Heart left ventricle (tissue), 16 donors: ENCODE results near the gene CSTB. TPM values are rescaled to one million over a fixed set of nuclear protein-coding genes. Genes with fewer than 3 reads are reported as not detected.

Source experiments
- ATAC-seq, 4 donors: fragments of 200-7000 bp; cut with Tn5 transposase; one replicate each; pipeline ENCODE4 v1.9.1; 2020 to 2022; ENCODE audit warnings: moderate library complexity in 4 of 4, mild to moderate bottlenecking in 3 of 4, moderate number of reproducible peaks in 1 of 4
- DNase-seq, 5 donors: peaks; one replicate each; pipeline ENCODE4 v3.0.0-alpha.2; 2020
- H3K27ac ChIP-seq, 12 donors: fragments of 200-600 bp; sonication (generic) in 4 of 12; one replicate each; pipeline versions ENCODE4 v1.5.0 to v1.8.0; 2016 to 2022; ENCODE audit warnings: mild to moderate bottlenecking in 2 of 12
- H3K27me3 ChIP-seq, 9 donors: fragments of 200-600 bp; sonication (generic) in 2 of 9; one replicate each; pipeline versions ENCODE4 v1.5.1 to v1.8.0; 2016 to 2022; ENCODE audit warnings: mild to moderate bottlenecking in 3 of 9
- H3K36me3 ChIP-seq, 9 donors: fragments of 200-600 bp; sonication (generic) in 2 of 9; one replicate each; pipeline versions ENCODE4 v1.5.0 to v1.8.0; 2018 to 2022; ENCODE audit warnings: mild to moderate bottlenecking in 2 of 9
- H3K4me1 ChIP-seq, 12 donors: fragments of 200-600 bp; sonication (generic) in 4 of 12; one replicate each; pipeline versions ENCODE4 v1.5.0 to v1.8.0; 2016 to 2022; ENCODE audit warnings: mild to moderate bottlenecking in 3 of 12
- H3K4me3 ChIP-seq, 12 donors: fragments of 200-600 bp; sonication (generic) in 4 of 12; one replicate each; pipeline versions ENCODE4 v1.5.0 to v1.8.0; 2017 to 2022; ENCODE audit warnings: mild to moderate bottlenecking in 9 of 12, moderate library complexity in 4 of 12
- H3K9me3 ChIP-seq, 12 donors: fragments of 200-600 bp; sonication (generic) in 4 of 12; one replicate each; pipeline versions ENCODE4 v1.5.0 to v1.8.0; 2016 to 2022; ENCODE audit warnings: mild to moderate bottlenecking in 1 of 12
- POLR2A ChIP-seq, 2 donors: fragments of 450-650 bp; IDR thresholded peaks; one replicate each; pipeline ENCODE4 v1.6.1; 2017; ENCODE audit warnings: antibody characterized with exemption in 2 of 2, mild to moderate bottlenecking in 2 of 2, moderate library complexity in 2 of 2
- WGBS, 4 donors: extraction: QIAGEN DNeasy Blood & Tissue Kit in 2 of 4; methylation state at CpG; one replicate each; pipeline versions ENCODE4 v1.1.5 to v1.1.7; 2013 to 2018; 5-methylcytosine and 5-hydroxymethylcytosine counted together
- intact Hi-C, 10 donors: fragments of 100-400 bp; cut with DNase I; formaldehyde crosslinking; loops; one replicate each; pipeline versions ENCODE4 v1.11.1 to v1.14.2; 2022
- polyA plus RNA-seq, 2 donors: library from polyadenylated mRNA; stranded (reverse); fragments of 200-250 nt; gene quantifications; one replicate each; pipeline ENCODE4 v1.2.3, GENCODE V29; 2013
- total RNA-seq, 9 donors: library from RNA; depleted of rRNA in 2 of 9; stranded (reverse); fragments of >200 nt in 2 of 9; fragmentation: NEBNext Ultra II Directional in 3 of 9; extraction: Animal tissue kit (Norgen Biotek cat#: 25700) in 3 of 9; gene quantifications; one replicate each; pipeline versions ENCODE4 v1.1.0 to v1.2.4, GENCODE V29; 2016 to 2023
- TF ChIP-seq, protein P1 (sequence below), 12 donors: fragments of 200-600 bp; sonication (generic) in 4 of 12; IDR thresholded peaks; one replicate each; pipeline versions ENCODE4 v1.5.0 to v1.8.0; 2018 to 2022; ENCODE audit warnings: antibody characterized with exemption in 12 of 12, mild to moderate bottlenecking in 5 of 12
- donor health status: ischemic (EF 13 %, LVEDD 7.1; RV severe dilation, severe dysfunction).
- donor health status: healthy with polysubstance abuse.
- donor health status: DM: no; HTN: yes; CAD: no.
- donor health status: DM: no; HTN: no; CAD: no.
- donor health status: ischemic (EF 25% LVEDD 6.9; RV normal size, moderate dysfunction).
- donor health status: ischemic (EF 25% LVEDD 5.7; RV mildly dilated, moderate dysfunction).
- donor health status: healthy.
- donor health status: DM: yes; HTN: yes; CAD: no.
- donor health status: ischemic (EF 35%, LVEDD 5.7; RV mildly dilated, moderate dysfunction).
- donor health status: nonischemic (EF 11% LVEDD 7.7; RV severe dilation, severe dysfunction).
- donor health status: DM: yes; HTN: yes; CAD: no.
- donor health status: PGD.
- donor health status: ischemic (EF 29% LVEDD 5.4; RV normal size, mild dysfunction).
- donor health status: nonischemic (EF 23%, LVEDD 6.1; RV moderate dilation, normal function).

Gene CSTB
- total and polyA plus RNA-seq, 11 donors, result 7.8 to 77.0 (median 36.1) TPM

DNA sequence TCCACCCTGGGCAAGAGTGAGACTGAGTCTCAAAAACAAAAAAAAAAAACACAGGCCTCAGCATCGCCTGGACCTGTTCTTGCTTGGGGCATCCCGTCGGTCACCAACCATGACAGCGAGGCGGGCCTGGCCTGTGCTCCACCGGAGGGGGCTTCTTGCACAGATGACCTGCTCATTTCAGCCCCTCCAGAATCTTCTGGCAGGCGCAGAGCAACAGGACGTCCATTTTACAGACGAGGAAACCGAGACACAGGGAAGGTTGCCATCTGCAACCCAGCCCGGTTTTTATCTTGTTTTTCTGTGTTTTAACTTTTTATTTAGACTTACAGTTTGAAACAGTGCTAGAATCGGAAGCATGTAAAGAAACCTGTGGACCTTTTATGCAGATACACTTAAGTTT, 918 bp downstream of the CSTB start:
- H3K4me1 ChIP-seq, result peaks cover 0 to 34% (median 15%) of the 10 kb centered on the region in 12 donors

GRCh38 chr21:43774163-43774562, 1.9 kb downstream of the CSTB start:
- H3K27me3 ChIP-seq, result no peaks in the 10 kb centered on the region
- H3K36me3 ChIP-seq, result peaks cover 0 to 24% (median 18%) of the 10 kb centered on the region in 9 donors
- WGBS, 4 donors, result 76 to 89% (median 85%) methylated on average over 9 to 10 of the region's 10 CpGs
- H3K4me1 ChIP-seq, result peaks cover 0 to 28% (median 15%) of the 10 kb centered on the region in 12 donors
- ATAC-seq, result no peak
- H3K27ac ChIP-seq, result no peak overlapping the region
- DNase-seq, result no peak
- TF ChIP-seq POLR2A (IDR thresholded peaks at IDR 0.05), result no peak
- intact Hi-C loops, result loop anchor here in 2 of 10 donors (10.0 kb wide), 2 partner anchors 49 to 109 kb away; no protein-coding TSS in a partner anchor
- H3K4me3 ChIP-seq, result peak overlapping the region in 1 of 12 donors; percentile 94
- H3K9me3 ChIP-seq, result no peaks in the 10 kb centered on the region

More for the DNA sequence above, 918 bp downstream of the CSTB start:
- no peaks in the 10 kb centered on the region for H3K9me3 ChIP-seq
- 79 to 88% (median 84%) methylated on average over 12 of the region's 12 CpGs for WGBS, 4 donors
- peak overlapping the region in 7 of 12 donors; percentile 86 to 95 (median 92) for H3K27ac ChIP-seq
- intact Hi-C loops, result loop anchor here in 5 of 10 donors (5.0 to 10.0 kb wide), 4 partner anchors 48 to 110 kb away; partner anchors contain the start of gene PDXK (in 1 of the 5)
- DNase-seq, result no peak
- peaks cover 0 to 24% (median 18%) of the 10 kb centered on the region in 9 donors for H3K36me3 ChIP-seq
- no peaks in the 10 kb centered on the region for H3K27me3 ChIP-seq
- peak overlapping the region; percentile 69 to 99 (median 88) for H3K4me3 ChIP-seq
- TF ChIP-seq POLR2A (IDR thresholded peaks at IDR 0.05), result no peak
- TF ChIP-seq, protein P1, sequence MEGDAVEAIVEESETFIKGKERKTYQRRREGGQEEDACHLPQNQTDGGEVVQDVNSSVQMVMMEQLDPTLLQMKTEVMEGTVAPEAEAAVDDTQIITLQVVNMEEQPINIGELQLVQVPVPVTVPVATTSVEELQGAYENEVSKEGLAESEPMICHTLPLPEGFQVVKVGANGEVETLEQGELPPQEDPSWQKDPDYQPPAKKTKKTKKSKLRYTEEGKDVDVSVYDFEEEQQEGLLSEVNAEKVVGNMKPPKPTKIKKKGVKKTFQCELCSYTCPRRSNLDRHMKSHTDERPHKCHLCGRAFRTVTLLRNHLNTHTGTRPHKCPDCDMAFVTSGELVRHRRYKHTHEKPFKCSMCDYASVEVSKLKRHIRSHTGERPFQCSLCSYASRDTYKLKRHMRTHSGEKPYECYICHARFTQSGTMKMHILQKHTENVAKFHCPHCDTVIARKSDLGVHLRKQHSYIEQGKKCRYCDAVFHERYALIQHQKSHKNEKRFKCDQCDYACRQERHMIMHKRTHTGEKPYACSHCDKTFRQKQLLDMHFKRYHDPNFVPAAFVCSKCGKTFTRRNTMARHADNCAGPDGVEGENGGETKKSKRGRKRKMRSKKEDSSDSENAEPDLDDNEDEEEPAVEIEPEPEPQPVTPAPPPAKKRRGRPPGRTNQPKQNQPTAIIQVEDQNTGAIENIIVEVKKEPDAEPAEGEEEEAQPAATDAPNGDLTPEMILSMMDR (IDR thresholded peaks at IDR 0.05), result no peak
- no peak for ATAC-seq

- intact Hi-C loops, result loop anchor here in 2 of 10 donors (10.0 kb wide), 2 partner anchors 48 to 108 kb away; no protein-coding TSS in a partner anchor
- Histone ChIP-seq H3K36me3 (peaks cover 0 to 24% (median 18%) of the 10 kb centered on the region in 9 donors), H3K27me3 (no peaks in the 10 kb centered on the region), H3K9me3 (no peaks in the 10 kb centered on the region), H3K27ac (no peak overlapping the region), H3K4me3 (no peak overlapping the region), H3K4me1 (peaks cover 0 to 35% (median 16%) of the 10 kb centered on the region in 12 donors)
- DNase-seq, result no peak
- WGBS, 4 donors, result 56 to 69% (median 61%) methylated on average over 6 of the region's 6 CpGs
- ATAC-seq, result no peak
- no peak for TF ChIP-seq POLR2A (IDR thresholded peaks at IDR 0.05)
- TF ChIP-seq, protein P1 (IDR thresholded peaks at IDR 0.05), result no peak
These were observed 3.7 kb downstream of the CSTB start for GRCh38 chr21:43772425-43772821.

- peak overlapping the region in 1 of 12 donors; percentile 0 for H3K27ac ChIP-seq
- no peaks in the 10 kb centered on the region for H3K27me3 ChIP-seq
- DNase-seq (no peak), ATAC-seq (no peak)
- H3K4me1 ChIP-seq, result peaks cover 0 to 35% (median 16%) of the 10 kb centered on the region in 12 donors
- no peak overlapping the region for H3K4me3 ChIP-seq
- peaks cover 0 to 24% (median 18%) of the 10 kb centered on the region in 9 donors for H3K36me3 ChIP-seq
- H3K9me3 ChIP-seq, result no peaks in the 10 kb centered on the region
- 85 to 90% (median 86%) methylated on average over 13 of the region's 13 CpGs for WGBS, 4 donors
- intact Hi-C loops, result loop anchor here in 2 of 10 donors (10.0 kb wide), 2 partner anchors 47 to 107 kb away; no protein-coding TSS in a partner anchor
- TF ChIP-seq, protein P1 (IDR thresholded peaks at IDR 0.05), result no peak
- TF ChIP-seq POLR2A (IDR thresholded peaks at IDR 0.05), result no peak
These were observed 4.2 kb downstream of the CSTB start for GRCh38 chr21:43771698-43772424.
